HG03521 (cell line): ENCODE measurements around the gene AGA.

Experiments used
- ATAC-seq: cut with Tn5 transposase; IDR thresholded peaks from one replicate; pipeline ENCODE4 v1.9.1; 2021; ENCODE audit warnings: mild to moderate bottlenecking, moderate library complexity; ENCODE audit not compliant: unreplicated experiment

The AGA gene

GRCh38 chr4:177391953-177392352, 50.3 kb downstream of the AGA start:
- ATAC-seq, result no peak

GRCh38 chr4:177391287-177391686, 51.0 kb downstream of the AGA start:
- ATAC-seq, result no peak

- ATAC-seq, result no peak
Observed at GRCh38 chr4:177386278-177386815, 55.9 kb downstream of the AGA start.

- ATAC-seq, result no peak
Observed at GRCh38 chr4:177385576-177386277, 56.5 kb downstream of the AGA start.

- no peak for ATAC-seq
Observed at GRCh38 chr4:177384856-177385397, 57.3 kb downstream of the AGA start.

GRCh38 chr4:177381762-177382310, 60.4 kb downstream of the AGA start:
- ATAC-seq, result no peak
